GM19467 (cell line): ENCODE results near the gene SLC15A2.
"Not testable (repeated sequence)": the region's sequence is repeated elsewhere in the genome, so short reads cannot be mapped to it uniquely, and the experiment has no call there.

Experiments used
- ATAC-seq: cut with Tn5 transposase; IDR thresholded peaks from one replicate; pipeline ENCODE4 v1.9.1; 2021; ENCODE audit warnings: mild to moderate bottlenecking, moderate library complexity; ENCODE audit not compliant: unreplicated experiment

The SLC15A2 gene

GRCh38 chr3:121918779-121919483 lies 24.7 kb downstream of the SLC15A2 start:
- ATAC-seq, result no peak

- ATAC-seq, result no peak
Measured at GRCh38 chr3:121924734-121925133, 30.5 kb downstream of the SLC15A2 start.

GRCh38 chr3:121926380-121926779 lies 32.2 kb downstream of the SLC15A2 start:
- ATAC-seq, result no peak

- ATAC-seq, result not testable (repeated sequence)
Measured at GRCh38 chr3:121938141-121938855, 44.1 kb downstream of the SLC15A2 start.

- no peak for ATAC-seq
Measured at GRCh38 chr3:121941592-121941991, 47.4 kb downstream of the SLC15A2 start.

- no peak for ATAC-seq
Measured at GRCh38 chr3:121942116-121942786, 48.0 kb downstream of the SLC15A2 start.

- ATAC-seq, result no peak
Measured at GRCh38 chr3:121943431-121943830, 49.2 kb downstream of the SLC15A2 start.

GRCh38 chr3:121948641-121949040 lies 54.4 kb downstream of the SLC15A2 start:
- no peak for ATAC-seq

GRCh38 chr3:121951291-121951919 lies 57.2 kb downstream of the SLC15A2 start:
- ATAC-seq, result no peak

GRCh38 chr3:121956363-121956762 lies 62.2 kb downstream of the SLC15A2 start:
- no peak for ATAC-seq

GRCh38 chr3:121957674-121958415 lies 63.6 kb downstream of the SLC15A2 start:
- ATAC-seq, result no peak

GRCh38 chr3:121958801-121959200 lies 64.6 kb downstream of the SLC15A2 start:
- ATAC-seq, result no peak

- no peak for ATAC-seq
Measured at GRCh38 chr3:121961283-121961682, 67.1 kb downstream of the SLC15A2 start.

GRCh38 chr3:121962443-121962842 lies 68.2 kb downstream of the SLC15A2 start:
- no peak for ATAC-seq

GRCh38 chr3:121963608-121964007 lies 69.4 kb downstream of the SLC15A2 start:
- no peak for ATAC-seq

GRCh38 chr3:121969631-121970030 lies 75.4 kb downstream of the SLC15A2 start:
- no peak for ATAC-seq

GRCh38 chr3:121970047-121970446 lies 75.8 kb downstream of the SLC15A2 start:
- ATAC-seq, result no peak

- ATAC-seq, result no peak
Measured at GRCh38 chr3:121974601-121975111, 80.5 kb downstream of the SLC15A2 start.

GRCh38 chr3:121975702-121976302 lies 81.6 kb downstream of the SLC15A2 start:
- ATAC-seq, result no peak

GRCh38 chr3:121976727-121977126 lies 82.5 kb downstream of the SLC15A2 start:
- no peak for ATAC-seq
